ENCODE results near the gene CPNE4. TPM values are rescaled to one million over a fixed set of nuclear protein-coding genes. Genes with fewer than 3 reads are reported as not detected.

CPNE4 gene
- total RNA-seq, 4 donors from 2014 or later, result 0.79 TPM; not detected in 3

DNA sequence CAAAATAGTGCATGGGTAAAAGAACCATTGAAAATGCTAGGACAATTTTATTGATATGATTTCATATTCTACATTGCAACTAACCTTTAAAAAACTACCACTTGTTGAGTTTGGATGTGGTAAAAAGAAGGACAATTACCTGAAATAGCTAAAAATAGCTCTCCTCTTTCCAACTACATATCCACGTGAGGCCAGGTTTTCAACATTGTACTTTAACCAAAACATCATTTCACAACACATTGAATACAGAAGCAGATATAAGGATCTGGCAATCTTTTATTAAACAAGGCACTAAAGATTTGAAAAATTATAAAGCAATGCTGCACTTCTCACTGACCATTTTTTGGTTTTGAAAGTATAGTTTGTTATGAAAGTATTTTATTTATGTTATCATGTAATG lies 504.0 kb downstream of the CPNE4 start:
- TF ChIP-seq, protein P1, sequence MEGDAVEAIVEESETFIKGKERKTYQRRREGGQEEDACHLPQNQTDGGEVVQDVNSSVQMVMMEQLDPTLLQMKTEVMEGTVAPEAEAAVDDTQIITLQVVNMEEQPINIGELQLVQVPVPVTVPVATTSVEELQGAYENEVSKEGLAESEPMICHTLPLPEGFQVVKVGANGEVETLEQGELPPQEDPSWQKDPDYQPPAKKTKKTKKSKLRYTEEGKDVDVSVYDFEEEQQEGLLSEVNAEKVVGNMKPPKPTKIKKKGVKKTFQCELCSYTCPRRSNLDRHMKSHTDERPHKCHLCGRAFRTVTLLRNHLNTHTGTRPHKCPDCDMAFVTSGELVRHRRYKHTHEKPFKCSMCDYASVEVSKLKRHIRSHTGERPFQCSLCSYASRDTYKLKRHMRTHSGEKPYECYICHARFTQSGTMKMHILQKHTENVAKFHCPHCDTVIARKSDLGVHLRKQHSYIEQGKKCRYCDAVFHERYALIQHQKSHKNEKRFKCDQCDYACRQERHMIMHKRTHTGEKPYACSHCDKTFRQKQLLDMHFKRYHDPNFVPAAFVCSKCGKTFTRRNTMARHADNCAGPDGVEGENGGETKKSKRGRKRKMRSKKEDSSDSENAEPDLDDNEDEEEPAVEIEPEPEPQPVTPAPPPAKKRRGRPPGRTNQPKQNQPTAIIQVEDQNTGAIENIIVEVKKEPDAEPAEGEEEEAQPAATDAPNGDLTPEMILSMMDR (IDR thresholded peaks at IDR 0.05), result no peak
- ATAC-seq (ENCODE audit: low FRiP score), result no peak
- DNase-seq (ENCODE audit: low spot score), result no peak

DNA sequence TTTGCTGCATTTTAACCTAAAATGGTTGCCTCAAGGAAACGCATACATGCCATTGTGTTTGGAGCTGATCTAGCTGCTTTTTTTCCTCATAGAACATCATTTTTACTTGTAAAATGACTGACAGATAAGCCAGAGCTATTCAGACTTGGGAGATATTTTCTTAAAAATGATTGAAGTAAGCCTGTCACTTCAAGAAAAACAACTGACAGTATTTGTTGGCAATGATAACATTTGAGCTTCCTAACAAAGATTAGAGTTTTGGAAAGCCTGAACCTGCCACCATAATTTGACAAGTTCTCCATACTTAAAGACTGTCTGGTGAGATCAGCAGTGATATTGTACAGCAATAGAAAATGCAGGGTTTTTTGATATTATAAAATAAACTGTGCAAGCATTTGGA lies 504.4 kb downstream of the CPNE4 start:
- DNase-seq (ENCODE audit: low spot score), result no peak
- ATAC-seq (ENCODE audit: low FRiP score), result no peak

DNA sequence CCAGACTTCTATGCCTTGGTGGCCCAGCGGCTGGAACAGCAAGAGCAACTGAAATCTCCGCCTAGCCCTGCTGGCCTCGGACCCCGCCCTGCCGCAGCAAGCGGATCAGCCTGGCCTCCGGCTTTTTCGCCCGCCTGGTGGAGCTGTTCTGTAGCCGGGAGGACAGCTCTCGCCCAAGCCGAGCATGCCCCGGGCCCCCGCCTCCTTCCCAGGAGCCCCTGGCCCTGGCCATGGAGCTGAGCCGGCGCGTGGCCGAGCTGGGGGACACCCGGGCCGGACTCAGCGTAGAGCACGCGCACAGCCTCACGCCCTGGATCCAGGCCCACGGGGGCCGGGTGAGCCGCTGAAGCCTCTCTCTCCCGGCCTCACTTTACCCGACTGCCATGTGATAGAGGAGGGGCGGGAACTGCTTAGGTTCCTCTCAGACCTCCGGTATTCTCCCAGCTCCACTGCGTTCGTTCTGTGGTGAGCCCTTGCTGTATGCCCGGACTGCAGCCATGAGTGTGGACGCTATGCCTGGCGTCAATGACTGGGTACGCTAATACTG lies 507.9 kb downstream of the CPNE4 start:
- ATAC-seq (ENCODE audit: low FRiP score) (peak; percentile 80), DNase-seq (ENCODE audit: low spot score) (no peak)
- TF ChIP-seq, protein P1 (IDR thresholded peaks at IDR 0.05), result no peak

More for the DNA sequence above, 504.4 kb downstream of the CPNE4 start:
- TF ChIP-seq, protein P1 (IDR thresholded peaks at IDR 0.05), result no peak

DNA sequence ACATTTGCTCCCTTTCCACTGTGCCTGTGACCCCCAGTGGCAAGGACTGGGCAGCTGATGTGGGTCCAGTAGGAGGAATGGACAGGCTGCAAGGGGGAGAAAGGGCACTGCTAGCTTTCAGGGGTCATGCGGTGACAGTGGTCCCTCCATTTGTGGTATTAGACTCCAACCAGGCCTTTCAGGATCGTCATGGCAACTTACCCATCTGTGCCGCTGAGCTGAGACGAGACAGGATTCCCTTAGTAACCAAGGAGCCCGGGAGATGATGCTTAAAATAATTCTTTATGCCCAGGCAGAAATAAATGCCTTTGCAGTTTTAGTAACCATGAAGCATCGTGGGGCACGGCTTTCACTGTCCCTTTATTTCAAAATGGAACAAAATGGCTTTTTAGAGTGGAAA lies 516.1 kb downstream of the CPNE4 start:
- DNase-seq (ENCODE audit: low spot score) (no peak), ATAC-seq (ENCODE audit: low FRiP score) (no peak)

DNA sequence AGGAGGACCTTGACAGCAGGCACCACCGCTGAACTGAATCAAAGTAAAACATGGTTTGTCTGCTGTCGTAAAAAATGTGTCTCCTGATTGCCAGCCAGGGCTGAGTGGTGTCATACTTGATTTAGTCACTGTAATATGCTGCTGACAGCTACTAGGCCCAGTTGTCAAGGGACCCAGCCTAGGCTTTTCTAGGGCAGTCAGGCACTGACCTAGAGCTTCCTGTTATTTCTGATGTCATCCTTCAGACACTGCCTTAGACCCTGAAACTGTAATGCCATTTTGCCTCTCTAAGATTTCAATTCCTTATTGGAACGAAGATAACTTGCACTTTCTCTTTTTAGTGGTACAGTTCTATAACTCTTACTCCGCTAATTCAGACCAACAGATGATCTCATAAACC lies 529.4 kb downstream of the CPNE4 start:
- ATAC-seq (ENCODE audit: low FRiP score) (no peak), DNase-seq (ENCODE audit: low spot score) (no peak)
- TF ChIP-seq, protein P1 (IDR thresholded peaks at IDR 0.05), result no peak

More for the DNA sequence above, 516.1 kb downstream of the CPNE4 start:
- TF ChIP-seq, protein P1 (IDR thresholded peaks at IDR 0.05), result no peak

DNA sequence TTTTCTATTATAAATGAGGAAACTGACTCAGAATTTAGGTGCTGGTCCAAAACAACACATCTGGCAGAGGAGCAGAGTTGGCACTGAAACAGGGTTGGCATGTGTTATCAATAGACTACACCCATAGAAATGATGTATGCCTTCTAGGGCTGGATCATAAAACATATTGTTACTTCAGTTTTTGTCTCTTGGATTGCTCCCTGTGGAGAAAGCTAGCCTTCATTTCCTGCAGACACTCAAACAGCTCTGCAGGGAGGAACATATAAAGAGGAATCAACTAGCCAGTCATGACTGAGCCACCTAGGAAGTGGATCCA lies 531.5 kb downstream of the CPNE4 start:
- DNase-seq (ENCODE audit: low spot score), result no peak
- TF ChIP-seq, protein P1 (IDR thresholded peaks at IDR 0.05), result no peak
- no peak for ATAC-seq (ENCODE audit: low FRiP score)

DNA sequence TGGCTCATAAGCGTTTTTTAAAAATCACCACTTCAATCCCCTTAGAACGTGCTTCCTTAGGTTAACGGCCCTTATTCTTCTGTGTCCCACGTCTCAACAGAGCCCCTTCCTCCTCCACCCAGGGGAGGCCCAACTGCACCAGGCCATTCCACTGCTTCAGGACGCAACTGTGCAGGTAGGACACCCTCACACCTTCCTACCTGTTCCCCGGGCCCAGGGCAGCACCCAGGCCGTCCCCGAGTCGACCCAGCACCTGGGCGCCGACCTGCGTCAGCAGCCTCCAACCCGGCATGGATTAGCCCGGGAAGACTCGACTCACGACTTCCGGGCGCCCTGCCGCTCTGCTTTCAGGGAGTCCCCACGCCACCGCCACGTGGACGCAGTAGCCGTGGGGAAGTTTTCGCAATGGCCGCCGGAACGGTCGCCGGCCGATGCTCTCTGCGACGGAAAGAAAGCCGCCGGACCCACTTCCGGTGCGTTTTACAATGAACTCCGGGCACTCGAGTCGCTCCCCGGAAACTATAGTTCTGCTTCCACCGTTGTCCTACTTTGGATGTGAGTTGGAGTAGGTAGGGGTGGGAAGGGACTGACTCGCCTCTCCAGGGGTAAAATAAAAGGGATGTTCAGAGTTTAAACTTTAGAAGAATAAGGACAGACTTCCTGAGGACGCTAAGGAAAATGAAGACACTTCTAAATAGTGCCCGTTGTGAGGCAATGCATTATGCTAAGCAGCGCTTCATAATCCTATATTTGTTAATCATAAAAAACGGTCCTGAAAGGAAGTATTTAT lies 532.1 kb downstream of the CPNE4 start, which contains the start of gene MRPL3:
TSS of gene MRPL3 (minus strand) at position 442 of the 790 bp plus-strand sequence. CDS start at position 292, 150 bp downstream.
- TF ChIP-seq, protein P1 (IDR thresholded peaks at IDR 0.05), result no peak
- ATAC-seq (ENCODE audit: low FRiP score) (peak; percentile 88), DNase-seq (ENCODE audit: low spot score) (peak; percentile 66)
